GM23248 (cell line): ENCODE results near the gene TENM4. TPM values are rescaled to one million over a fixed set of nuclear protein-coding genes. Genes with fewer than 3 reads are reported as not detected.

Source experiments
- DNase-seq: peaks from one replicate; pipeline ENCODE4 v3.0.0-alpha.2; 2015
- H2AFZ ChIP-seq: fragments of 200-600 bp; sonication (generic); 2 replicates; pipeline ENCODE4 v1.6.1; 2016; ENCODE audit warnings: antibody characterized with exemption
- H3F3A ChIP-seq: fragments of 200-600 bp; sonication (generic); 2 replicates; pipeline ENCODE4 v1.6.1; 2016; ENCODE audit warnings: mild to moderate bottlenecking, antibody characterized with exemption, mixed run types; ENCODE audit not compliant: insufficient read depth
- H3K27ac ChIP-seq: fragments of 200-600 bp; sonication (generic); 2 replicates; pipeline ENCODE4 v1.5.1; 2016; ENCODE audit warnings: mild to moderate bottlenecking
- H3K27me3 ChIP-seq: fragments of 200-600 bp; sonication (generic); replicated peaks from 2 replicates; pipeline ENCODE4 v1.6.1; 2016; ENCODE audit warnings: mild to moderate bottlenecking; ENCODE audit not compliant: insufficient read depth
- H3K36me3 ChIP-seq: fragments of 200-600 bp; sonication (generic); 2 replicates; pipeline ENCODE4 v1.6.1; 2016; ENCODE audit warnings: low read depth, mild to moderate bottlenecking
- H3K4me1 ChIP-seq: fragments of 200-600 bp; sonication (generic); 2 replicates; pipeline ENCODE4 v1.6.1; 2016; ENCODE audit warnings: mild to moderate bottlenecking; ENCODE audit not compliant: insufficient read depth
- H3K4me2 ChIP-seq: fragments of 200-600 bp; sonication (generic); one replicate; pipeline ENCODE4 v1.6.1; 2016; ENCODE audit warnings: mild to moderate bottlenecking; ENCODE audit not compliant: unreplicated experiment
- H3K4me3 ChIP-seq: fragments of 200-600 bp; sonication (generic); 2 replicates; pipeline ENCODE4 v1.5.1; 2016; ENCODE audit warnings: mild to moderate bottlenecking
- H3K79me2 ChIP-seq: fragments of 200-600 bp; sonication (generic); 2 replicates; pipeline ENCODE4 v1.6.1; 2016; ENCODE audit warnings: mild to moderate bottlenecking; ENCODE audit not compliant: insufficient read depth
- H3K9ac ChIP-seq: fragments of 200-600 bp; sonication (generic); 2 replicates; pipeline ENCODE4 v1.6.1; 2016; ENCODE audit warnings: mild to moderate bottlenecking
- H3K9me2 ChIP-seq: fragments of 200-600 bp; sonication (generic); 2 replicates; pipeline ENCODE4 v1.6.1; 2016; ENCODE audit warnings: mixed run types, mild to moderate bottlenecking, moderate library complexity; ENCODE audit not compliant: insufficient read depth
- H3K9me3 ChIP-seq: fragments of 200-600 bp; sonication (generic); one replicate; pipeline ENCODE4 v1.6.1; 2017; ENCODE audit warnings: low read depth
- H4K20me1 ChIP-seq: fragments of 200-600 bp; sonication (generic); 2 replicates; pipeline ENCODE4 v1.6.0; 2016; ENCODE audit not compliant: insufficient read depth
- EZH2 ChIP-seq: fragments of 200-600 bp; sonication (generic); IDR thresholded peaks from 2 replicates; pipeline ENCODE4 v1.6.1; 2018; ENCODE audit warnings: antibody characterized with exemption, mild to moderate bottlenecking; ENCODE audit not compliant: insufficient read depth, poor library complexity, severe bottlenecking
- EZH2phosphoT487 ChIP-seq: fragments of 200-600 bp; sonication (generic); IDR thresholded peaks from 2 replicates; pipeline ENCODE4 v1.6.1; 2018; ENCODE audit warnings: antibody characterized with exemption, moderate library complexity, mild to moderate bottlenecking, low read depth; ENCODE audit not compliant: insufficient read depth
- WGBS, 2 experiments: methylation state at CpG; one replicate each; pipeline ENCODE4 v1.1.6; 2015 to 2017; ENCODE audit warnings: low lambda C conversion rate in 2 of 2, low coverage in 1 of 2; ENCODE audit errors: missing lambda C conversion rate in 2 of 2; 5-methylcytosine and 5-hydroxymethylcytosine counted together
- in situ Hi-C: fragments of 300-500 bp; cut with MboI; formaldehyde crosslinking; loops from 2 replicates; pipeline ENCODE4 v1.15.0; 2020
- polyA plus RNA-seq: library from polyadenylated mRNA; unstranded; fragments of >200 nt; fragmentation: Nextera tagmentation; extraction: Ambion mirVana; gene quantifications from 2 replicates; pipeline ENCODE4 v1.2.1, GENCODE V29; 2016
- total RNA-seq: library from RNA; depleted of rRNA; stranded (reverse); fragments of >200 nt; shearing (Covaris generic); gene quantifications from 2 replicates; pipeline ENCODE4 v1.2.3, GENCODE V29; 2014

Gene TENM4
- total and polyA plus RNA-seq, 2 experiments from 2014 or later, result 0.11 to 0.48 TPM

DNA sequence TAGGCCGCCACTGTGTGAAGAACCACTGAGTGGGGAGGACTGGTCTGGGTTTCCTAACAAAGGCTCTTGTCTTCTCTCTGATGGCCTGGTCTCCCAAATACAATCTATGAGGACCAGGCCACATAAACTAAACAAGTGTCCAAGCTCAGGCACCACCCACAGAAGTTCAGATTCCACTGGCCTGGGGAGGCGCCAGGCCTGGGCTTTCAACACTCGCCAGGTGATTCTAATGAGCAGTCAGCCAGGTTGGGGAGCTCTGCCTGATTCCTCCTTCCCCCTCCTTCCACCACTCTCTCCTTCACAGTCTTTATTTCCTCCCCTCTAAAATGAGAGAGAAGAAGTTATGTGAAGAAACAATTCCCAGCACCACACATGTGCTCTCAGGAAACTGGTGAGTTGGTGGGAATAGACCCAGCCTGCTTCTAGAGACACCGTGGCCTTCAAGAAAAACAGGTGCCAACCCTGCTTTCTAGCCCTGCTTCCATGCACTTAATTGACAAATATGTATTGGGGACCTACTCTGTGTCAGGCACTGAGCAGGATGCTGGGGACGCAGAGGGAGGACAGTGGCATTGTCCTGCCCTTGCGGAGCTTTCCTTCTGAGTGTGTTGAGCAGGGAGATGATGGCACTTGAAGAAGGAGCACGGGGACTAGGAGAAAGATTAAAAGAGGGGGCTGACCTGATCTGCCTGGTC, 242.5 kb downstream of the TENM4 start:
- no peaks in the 10 kb centered on the region for H4K20me1 ChIP-seq
- no peaks in the 10 kb centered on the region for H3K9me2 ChIP-seq
- H3K4me1 ChIP-seq, result no peaks in the 10 kb centered on the region
- H3K36me3 ChIP-seq, result no peaks in the 10 kb centered on the region
- H3K27ac ChIP-seq, result no peak overlapping the region
- H3K4me3 ChIP-seq, result no peak overlapping the region
- H2AFZ ChIP-seq, result no peak overlapping the region
- no peak overlapping the region for H3K9ac ChIP-seq
- H3K79me2 ChIP-seq, result no peaks in the 10 kb centered on the region
- DNase-seq, result no peak
- H3K9me3 ChIP-seq, result no peaks in the 10 kb centered on the region
- no peak overlapping the region for H3K4me2 ChIP-seq
- no peak for TF ChIP-seq EZH2phosphoT487
- TF ChIP-seq EZH2, result no peak
- 50 to 60% methylated on average over 7 of the region's 7 CpGs for WGBS, 2 experiments
- H3K27me3 ChIP-seq, result 0 out of 2 replicates have a peak, but pooled peaks cover 3% of the 10 kb centered on the region
- no peaks in the 10 kb centered on the region for H3F3A ChIP-seq
- in situ Hi-C loops, result no loop called here

DNA sequence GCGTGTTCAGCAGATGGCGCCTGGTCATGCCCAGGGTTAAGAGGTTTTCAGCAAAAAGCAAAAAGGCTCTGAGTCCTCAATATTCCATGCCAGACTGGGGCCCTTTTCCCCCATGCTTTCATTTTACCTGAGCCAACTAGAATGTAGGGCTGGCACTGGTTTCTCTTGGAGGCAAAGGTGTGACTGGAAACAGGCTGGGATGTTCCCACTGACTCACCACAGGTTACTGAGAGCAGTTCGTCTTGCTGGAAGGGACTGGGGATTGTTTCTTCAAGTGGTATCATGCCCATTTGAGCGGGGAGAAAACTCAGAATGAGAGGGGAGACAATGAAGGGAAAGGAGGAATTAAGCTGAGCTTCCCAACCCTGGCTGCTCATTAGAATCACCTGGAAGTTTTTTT, 243.9 kb downstream of the TENM4 start:
- H3F3A ChIP-seq, result no peaks in the 10 kb centered on the region
- H3K4me1 ChIP-seq, result no peaks in the 10 kb centered on the region
- H3K9me2 ChIP-seq, result no peaks in the 10 kb centered on the region
- no peak for DNase-seq
- no peak overlapping the region for H2AFZ ChIP-seq
- H3K4me3 ChIP-seq, result no peak overlapping the region
- no peaks in the 10 kb centered on the region for H3K9me3 ChIP-seq
- no peaks in the 10 kb centered on the region for H3K36me3 ChIP-seq
- no peak overlapping the region for H3K9ac ChIP-seq
- H3K79me2 ChIP-seq, result no peaks in the 10 kb centered on the region
- no peak overlapping the region for H3K27ac ChIP-seq
- no peak overlapping the region for H3K4me2 ChIP-seq
- 48 to 56% methylated on average over 4 of the region's 4 CpGs for WGBS, 2 experiments
- TF ChIP-seq EZH2 (no peak), EZH2phosphoT487 (no peak)
- in situ Hi-C loops, result no loop called here
- H4K20me1 ChIP-seq, result no peaks in the 10 kb centered on the region
- no peaks in the 10 kb centered on the region for H3K27me3 ChIP-seq

DNA sequence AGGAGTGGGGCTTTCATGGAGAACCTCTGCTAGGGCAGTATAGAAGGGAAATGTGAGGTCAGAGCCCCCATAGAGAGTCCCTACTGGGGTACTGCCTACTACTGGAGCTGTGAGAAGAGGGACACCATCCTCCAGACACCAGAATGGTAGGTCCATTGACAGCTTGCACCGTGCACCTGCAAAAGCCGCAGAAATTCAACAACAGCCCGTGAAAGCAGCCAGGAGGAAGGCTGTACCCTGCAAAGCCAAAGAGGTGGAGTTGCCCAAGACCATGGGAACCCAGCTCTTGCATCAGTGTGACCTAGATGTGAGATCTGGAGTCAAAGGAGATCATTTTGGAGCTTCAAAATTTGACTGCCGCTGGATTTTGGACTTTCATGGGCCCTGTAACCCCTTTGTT, 245.6 kb downstream of the TENM4 start:
- H3K9me3 ChIP-seq, result no peaks in the 10 kb centered on the region
- 38 to 39% methylated on average over 4 of the region's 4 CpGs for WGBS, 2 experiments
- no peak overlapping the region for H3K27ac ChIP-seq
- H3K4me3 ChIP-seq, result no peak overlapping the region
- H3F3A ChIP-seq, result no peaks in the 10 kb centered on the region
- no peaks in the 10 kb centered on the region for H3K79me2 ChIP-seq
- no peak overlapping the region for H3K4me2 ChIP-seq
- no peaks in the 10 kb centered on the region for H4K20me1 ChIP-seq
- H3K4me1 ChIP-seq, result no peaks in the 10 kb centered on the region
- no peaks in the 10 kb centered on the region for H3K36me3 ChIP-seq
- H3K27me3 ChIP-seq, result no peaks in the 10 kb centered on the region; the same call in 1 of the 2 replicates
- no peak overlapping the region for H3K9ac ChIP-seq
- TF ChIP-seq EZH2 (no peak), EZH2phosphoT487 (no peak)
- H3K9me2 ChIP-seq, result no peaks in the 10 kb centered on the region
- H2AFZ ChIP-seq, result no peak overlapping the region
- DNase-seq, result no peak
- in situ Hi-C loops, result no loop called here

DNA sequence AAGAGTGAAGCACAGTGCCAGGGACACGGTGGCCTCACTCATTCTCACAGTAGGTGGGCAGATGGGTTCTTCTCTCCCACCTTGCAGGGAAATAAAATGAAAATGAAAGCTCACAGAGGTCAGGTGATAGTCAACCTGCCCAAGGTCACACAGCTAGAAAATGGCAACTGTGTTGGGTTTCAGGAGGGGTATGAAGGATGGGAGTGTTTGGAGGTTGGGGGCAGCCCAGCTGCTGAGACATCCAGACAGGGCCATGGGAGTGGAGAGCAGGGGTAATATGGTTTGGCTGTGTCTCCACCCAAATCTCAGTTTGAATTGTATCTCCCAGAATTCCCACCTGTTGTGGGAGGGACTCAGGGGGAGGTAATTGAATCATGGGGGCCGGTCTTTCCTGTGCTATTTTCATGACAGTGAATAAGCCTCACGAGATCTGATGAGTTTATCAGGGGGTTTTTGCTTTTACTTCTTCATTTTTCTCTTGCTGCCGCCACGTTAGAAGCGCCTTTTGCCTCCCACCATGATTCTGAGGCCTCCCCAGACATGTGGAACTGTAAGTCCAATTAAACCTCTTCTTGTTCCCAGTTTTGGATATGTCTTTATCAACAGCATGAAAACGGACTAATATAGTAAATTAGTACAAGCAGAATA, 247.0 kb downstream of the TENM4 start:
- H3K4me3 ChIP-seq, result no peak overlapping the region
- no peak overlapping the region for H2AFZ ChIP-seq
- H3K27ac ChIP-seq, result no peak overlapping the region
- no peaks in the 10 kb centered on the region for H3F3A ChIP-seq
- WGBS, 2 experiments, result 28 to 30% methylated on average over 7 of the region's 7 CpGs
- no peaks in the 10 kb centered on the region for H3K79me2 ChIP-seq
- H3K9ac ChIP-seq, result no peak overlapping the region
- no peaks in the 10 kb centered on the region for H3K36me3 ChIP-seq
- H4K20me1 ChIP-seq, result no peaks in the 10 kb centered on the region
- in situ Hi-C loops, result no loop called here
- H3K27me3 ChIP-seq, result no peaks in the 10 kb centered on the region; the same call in 1 of the 2 replicates
- no peaks in the 10 kb centered on the region for H3K4me1 ChIP-seq
- no peak for DNase-seq
- H3K4me2 ChIP-seq, result no peak overlapping the region
- no peaks in the 10 kb centered on the region for H3K9me3 ChIP-seq
- TF ChIP-seq EZH2phosphoT487 (no peak), EZH2 (no peak)
- H3K9me2 ChIP-seq, result no peaks in the 10 kb centered on the region
